Germinal center (tissue), 1 donor: ENCODE results near the gene CCDC138.

Source experiments
- DNase-seq: peaks from one replicate; pipeline ENCODE4 v3.0.0; 2012; ENCODE audit warnings: mixed read lengths, low spot score

The CCDC138 gene

GRCh38 chr2:108919571-108920373 lies 133.2 kb downstream of the CCDC138 start:
- DNase-seq, result no peak

GRCh38 chr2:108920686-108921085 lies 134.1 kb downstream of the CCDC138 start:
- DNase-seq, result no peak

- no peak for DNase-seq
These were observed 134.8 kb downstream of the CCDC138 start for GRCh38 chr2:108921096-108922030.

GRCh38 chr2:108922141-108922915 lies 135.8 kb downstream of the CCDC138 start:
- no peak for DNase-seq

GRCh38 chr2:108923019-108923700 lies 136.6 kb downstream of the CCDC138 start:
- DNase-seq, result no peak

- DNase-seq, result no peak
These were observed 137.4 kb downstream of the CCDC138 start for GRCh38 chr2:108923736-108924579.

GRCh38 chr2:108924580-108925251 lies 138.1 kb downstream of the CCDC138 start:
- no peak for DNase-seq

GRCh38 chr2:108925286-108925685 lies 138.7 kb downstream of the CCDC138 start:
- no peak for DNase-seq

- no peak for DNase-seq
These were observed 139.2 kb downstream of the CCDC138 start for GRCh38 chr2:108925735-108926134.
